CD4-positive, alpha-beta T cell (primary cell): ENCODE data around the gene KCNJ3. TPM values are rescaled to one million over a fixed set of nuclear protein-coding genes. Genes with fewer than 3 reads are reported as not detected.

Experiments used
- ATAC-seq: fragments of 200-7000 bp; cut with Tn5 transposase; one replicate; pipeline ENCODE4 v1.10.0; 2022; ENCODE audit warnings: mild to moderate bottlenecking; ENCODE audit not compliant: poor library complexity
- CTCF ChIA-PET: fragments of 350-600 bp; sonication (Branson Sonifier 250); formaldehyde crosslinking; loops from one replicate; lab custom pipeline; 2021; ENCODE audit warnings: antibody characterized with exemption, inconsistent platforms; lab: Charles Lee
- POLR2A ChIA-PET: fragments of 350-600 bp; sonication (Branson Sonifier 250); formaldehyde crosslinking; loops from one replicate; lab custom pipeline; 2021; ENCODE audit warnings: antibody characterized with exemption, inconsistent platforms; lab: Charles Lee
- DNase-seq, 14 experiments: peaks; one replicate each; pipeline ENCODE4 v3.0.0-alpha.2; 2013 to 2020; ENCODE audit warnings: mixed read lengths in 2 of 14
- H3K27ac ChIP-seq, 2 donors: one replicate each; pipeline versions ENCODE4 v1.5.1 to v1.7.0; 2013; ENCODE audit warnings: low read length in 2 of 2, low read depth in 1 of 2, mild to moderate bottlenecking in 1 of 2
- H3K27me3 ChIP-seq, 2 experiments: 1 replicate in 1 of 2; 2 replicates in 1 of 2; pipeline versions ENCODE4 v1.6.1 to v1.7.0; 2013; ENCODE audit warnings: low read length in 2 of 2, control low read depth in 1 of 2, mild to moderate bottlenecking in 1 of 2, moderate library complexity in 1 of 2; ENCODE audit not compliant: insufficient read depth in 2 of 2, control insufficient read depth in 1 of 2
- H3K36me3 ChIP-seq: one replicate; pipeline ENCODE4 v1.6.1; 2013; ENCODE audit warnings: low read length, control low read depth; ENCODE audit not compliant: insufficient read depth
- H3K4me1 ChIP-seq: one replicate; pipeline ENCODE4 v1.6.1; 2013; ENCODE audit warnings: low read length, control low read depth; ENCODE audit not compliant: insufficient read depth
- H3K4me3 ChIP-seq: one replicate; pipeline ENCODE4 v1.5.1; 2013; ENCODE audit warnings: mild to moderate bottlenecking, low read length, moderate library complexity
- H3K9me3 ChIP-seq, 2 experiments: 1 replicate in 1 of 2; 2 replicates in 1 of 2; pipeline versions ENCODE4 v1.6.1 to v1.7.0; 2013; ENCODE audit warnings: low read length in 2 of 2, mild to moderate bottlenecking in 2 of 2, control low read depth in 1 of 2, moderate library complexity in 1 of 2; ENCODE audit not compliant: control insufficient read depth in 1 of 2, insufficient read depth in 1 of 2
- H3K27ac Mint-ChIP-seq: one replicate; pipeline ENCODE4 v1.8.0; 2020; ENCODE audit warnings: mixed read lengths
- H3K27me3 Mint-ChIP-seq: one replicate; pipeline ENCODE4 v1.8.0; 2021; ENCODE audit warnings: mixed read lengths
- H3K36me3 Mint-ChIP-seq: one replicate; pipeline ENCODE4 v1.8.0; 2021; ENCODE audit warnings: low read depth, mixed read lengths
- H3K4me1 Mint-ChIP-seq: one replicate; pipeline ENCODE4 v1.8.0; 2021; ENCODE audit warnings: low read depth, mixed read lengths
- H3K4me3 Mint-ChIP-seq: one replicate; pipeline ENCODE4 v1.8.0; 2020; ENCODE audit warnings: mild to moderate bottlenecking, mixed read lengths
- H3K9me3 Mint-ChIP-seq: one replicate; pipeline ENCODE4 v1.8.0; 2020; ENCODE audit warnings: mixed read lengths
- intact Hi-C, 2 experiments: fragments of 100-400 bp; cut with DNase I in 1 of 2; cut with micrococcal nuclease in 1 of 2; formaldehyde crosslinking; loops; one replicate each; pipeline versions ENCODE4 v1.15.1 to v1.9.0; 2023 to 2025; cut with DNase I, micrococcal nuclease
- total RNA-seq, 174 experiments: library from RNA in 2 of 174; stranded (reverse) in 2 of 174; gene quantifications; one replicate each; pipeline ENCODE4 v1.2.3 and lab custom pipeline; 2021 to 2026
- TF ChIP-seq, protein P1 (sequence below): fragments of 200-600 bp; IDR thresholded peaks from one replicate; pipeline ENCODE4 v1.8.0; 2022; ENCODE audit warnings: antibody characterized with exemption, mild to moderate bottlenecking

Gene KCNJ3
- total RNA-seq, 2 experiments from 2014 or later = not detected

- no peaks in the 10 kb centered on the region for H3K4me1 ChIP-seq
- H3K27me3 Mint-ChIP-seq = no peaks in the 10 kb centered on the region
- H3K36me3 Mint-ChIP-seq = no peaks in the 10 kb centered on the region
- intact Hi-C loops = no loop called here
- no peak for DNase-seq
- no peak overlapping the region for H3K27ac Mint-ChIP-seq
- H3K4me1 Mint-ChIP-seq = no peaks in the 10 kb centered on the region
- H3K9me3 ChIP-seq = no peaks in the 10 kb centered on the region
- no peak overlapping the region for H3K4me3 ChIP-seq
- no peaks in the 10 kb centered on the region for H3K27me3 ChIP-seq
- no peak for ATAC-seq
- CTCF ChIA-PET = no interaction called here
- H3K27ac ChIP-seq = no peak overlapping the region
- H3K36me3 ChIP-seq = no peaks in the 10 kb centered on the region
- TF ChIP-seq, protein P1, sequence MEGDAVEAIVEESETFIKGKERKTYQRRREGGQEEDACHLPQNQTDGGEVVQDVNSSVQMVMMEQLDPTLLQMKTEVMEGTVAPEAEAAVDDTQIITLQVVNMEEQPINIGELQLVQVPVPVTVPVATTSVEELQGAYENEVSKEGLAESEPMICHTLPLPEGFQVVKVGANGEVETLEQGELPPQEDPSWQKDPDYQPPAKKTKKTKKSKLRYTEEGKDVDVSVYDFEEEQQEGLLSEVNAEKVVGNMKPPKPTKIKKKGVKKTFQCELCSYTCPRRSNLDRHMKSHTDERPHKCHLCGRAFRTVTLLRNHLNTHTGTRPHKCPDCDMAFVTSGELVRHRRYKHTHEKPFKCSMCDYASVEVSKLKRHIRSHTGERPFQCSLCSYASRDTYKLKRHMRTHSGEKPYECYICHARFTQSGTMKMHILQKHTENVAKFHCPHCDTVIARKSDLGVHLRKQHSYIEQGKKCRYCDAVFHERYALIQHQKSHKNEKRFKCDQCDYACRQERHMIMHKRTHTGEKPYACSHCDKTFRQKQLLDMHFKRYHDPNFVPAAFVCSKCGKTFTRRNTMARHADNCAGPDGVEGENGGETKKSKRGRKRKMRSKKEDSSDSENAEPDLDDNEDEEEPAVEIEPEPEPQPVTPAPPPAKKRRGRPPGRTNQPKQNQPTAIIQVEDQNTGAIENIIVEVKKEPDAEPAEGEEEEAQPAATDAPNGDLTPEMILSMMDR = no peak
- H3K4me3 Mint-ChIP-seq = no peak overlapping the region
- H3K9me3 Mint-ChIP-seq = peaks cover 5% of the 10 kb centered on the region
- POLR2A ChIA-PET = no interaction called here
Measured at GRCh38 chr2:154664248-154664647, 34.2 kb upstream of the KCNJ3 start.

DNA sequence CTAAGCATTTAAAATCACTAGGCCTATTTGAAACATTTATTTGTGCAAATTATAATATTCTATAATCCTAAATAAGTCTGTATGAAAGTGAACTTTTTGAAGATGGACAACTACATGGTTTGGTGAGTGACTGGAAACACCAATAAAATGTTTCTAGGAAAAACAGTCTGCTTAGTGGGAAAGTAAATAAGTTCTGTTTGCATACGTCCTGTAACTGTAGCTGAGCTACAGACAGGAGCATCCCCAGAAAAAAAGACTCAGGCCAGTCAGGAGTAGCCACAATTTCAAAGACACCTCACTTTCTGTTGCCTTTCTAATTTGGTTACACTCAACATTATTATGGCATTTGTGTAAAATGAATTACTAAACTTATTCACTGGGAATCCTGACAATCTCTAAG is 28.4 kb upstream of the KCNJ3 start:
- Histone ChIP-seq H3K4me3 (no peak overlapping the region), H3K27ac (no peak overlapping the region), H3K9me3 (no peaks in the 10 kb centered on the region), H3K27me3 (no peaks in the 10 kb centered on the region), H3K36me3 (no peaks in the 10 kb centered on the region), H3K4me1 (no peaks in the 10 kb centered on the region)
- ChIA-PET CTCF (no interaction called here), POLR2A (no interaction called here)
- no peak for ATAC-seq
- no peak for DNase-seq
- TF ChIP-seq, protein P1 = no peak
- Mint-ChIP-seq H3K4me3 (no peak overlapping the region), H3K36me3 (no peaks in the 10 kb centered on the region), H3K27me3 (no peaks in the 10 kb centered on the region), H3K27ac (no peak overlapping the region), H3K9me3 (no peaks in the 10 kb centered on the region), H3K4me1 (no peaks in the 10 kb centered on the region)
- intact Hi-C loops = no loop called here

GRCh38 chr2:154673694-154674093 is 24.8 kb upstream of the KCNJ3 start:
- H3K27ac Mint-ChIP-seq = no peak overlapping the region
- H3K4me3 Mint-ChIP-seq = no peak overlapping the region
- Histone ChIP-seq H3K4me3 (no peak overlapping the region), H3K27me3 (no peaks in the 10 kb centered on the region), H3K36me3 (no peaks in the 10 kb centered on the region), H3K4me1 (no peaks in the 10 kb centered on the region), H3K27ac (no peak overlapping the region), H3K9me3 (no peaks in the 10 kb centered on the region)
- POLR2A ChIA-PET = no interaction called here
- no peaks in the 10 kb centered on the region for H3K36me3 Mint-ChIP-seq
- CTCF ChIA-PET = no interaction called here
- H3K9me3 Mint-ChIP-seq = peaks cover 3% of the 10 kb centered on the region
- intact Hi-C loops = no loop called here
- DNase-seq (no peak), ATAC-seq (no peak)
- H3K4me1 Mint-ChIP-seq = no peaks in the 10 kb centered on the region
- no peaks in the 10 kb centered on the region for H3K27me3 Mint-ChIP-seq
- TF ChIP-seq, protein P1 = no peak
